GM21515 (cell line): ENCODE results near the gene WDR26.
"Not testable (repeated sequence)": the region's sequence is repeated elsewhere in the genome, so short reads cannot be mapped to it uniquely, and the experiment has no call there.

Experiments
- ATAC-seq: cut with Tn5 transposase; IDR thresholded peaks from one replicate; pipeline ENCODE4 v1.9.1; 2021; ENCODE audit not compliant: unreplicated experiment

Gene WDR26

GRCh38 chr1:224352436-224353085, 82.0 kb downstream of the WDR26 start:
- ATAC-seq = not testable (repeated sequence)

GRCh38 chr1:224349716-224350115, 84.9 kb downstream of the WDR26 start:
- not testable (repeated sequence) for ATAC-seq

GRCh38 chr1:224348137-224348536, 86.5 kb downstream of the WDR26 start:
- ATAC-seq = no peak

DNA sequence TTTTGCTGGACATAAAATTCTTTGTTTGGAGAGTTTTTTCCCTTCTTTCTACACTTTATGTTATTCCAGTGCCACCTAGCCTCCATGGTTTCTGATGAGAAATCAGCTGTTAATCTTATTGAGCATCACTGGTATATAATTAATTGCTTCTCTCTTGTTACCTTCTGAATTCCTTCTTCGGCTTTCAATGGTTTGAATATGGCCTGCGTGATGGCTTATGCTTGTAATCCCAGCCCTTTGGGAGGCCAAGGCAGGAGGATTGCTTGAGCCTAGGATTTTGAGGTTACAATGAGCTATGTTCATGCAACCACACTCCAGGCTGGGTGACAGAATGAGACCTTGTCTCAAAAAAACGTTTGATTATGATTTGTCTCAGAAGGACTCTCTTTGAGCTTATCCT, 90.9 kb downstream of the WDR26 start:
- no peak for ATAC-seq

DNA sequence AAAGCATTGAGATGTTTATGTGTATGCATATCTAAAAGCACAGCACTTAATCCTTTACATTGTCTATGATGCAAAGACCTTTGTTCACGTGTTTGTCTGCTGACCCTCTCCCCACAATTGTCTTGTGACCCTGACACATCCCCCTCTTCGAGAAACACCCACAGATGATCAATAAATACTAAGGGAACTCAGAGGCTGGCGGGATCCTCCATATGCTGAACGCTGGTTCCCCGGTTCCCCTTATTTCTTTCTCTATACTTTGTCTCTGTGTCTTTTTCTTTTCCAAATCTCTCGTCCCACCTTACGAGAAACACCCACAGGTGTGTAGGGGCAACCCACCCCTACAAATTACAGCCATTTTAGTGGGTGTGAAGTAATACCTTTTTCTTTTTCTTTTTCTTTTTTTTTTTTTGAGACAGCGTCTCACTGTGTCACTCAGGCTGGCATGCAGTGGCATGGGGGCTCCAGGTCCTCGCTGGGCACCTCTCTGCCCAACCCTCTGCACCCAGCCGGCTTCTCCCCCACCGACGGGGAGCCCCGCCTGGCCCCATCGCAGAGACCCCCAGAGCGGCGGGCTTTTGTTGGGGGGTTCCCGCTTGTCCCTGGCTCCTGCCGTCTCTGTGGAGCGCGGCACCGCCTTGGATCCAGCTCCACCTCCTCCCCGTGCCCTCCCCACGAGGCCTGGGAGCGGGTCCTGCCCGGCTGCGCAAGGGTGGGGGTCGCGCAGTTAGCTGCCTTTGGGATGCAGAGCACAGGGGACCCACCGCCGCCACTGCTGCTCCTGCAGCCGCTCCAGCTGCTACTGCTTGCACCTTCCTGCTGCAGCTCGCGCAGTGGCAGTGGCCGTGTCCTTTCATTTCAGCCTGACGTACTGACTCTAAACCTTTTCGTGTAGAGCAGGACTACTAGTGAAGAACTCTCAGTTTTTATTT, 93.9 kb downstream of the WDR26 start:
- peak; percentile 80 for ATAC-seq

GRCh38 chr1:224339442-224340033, 95.1 kb downstream of the WDR26 start:
- ATAC-seq = no peak

DNA sequence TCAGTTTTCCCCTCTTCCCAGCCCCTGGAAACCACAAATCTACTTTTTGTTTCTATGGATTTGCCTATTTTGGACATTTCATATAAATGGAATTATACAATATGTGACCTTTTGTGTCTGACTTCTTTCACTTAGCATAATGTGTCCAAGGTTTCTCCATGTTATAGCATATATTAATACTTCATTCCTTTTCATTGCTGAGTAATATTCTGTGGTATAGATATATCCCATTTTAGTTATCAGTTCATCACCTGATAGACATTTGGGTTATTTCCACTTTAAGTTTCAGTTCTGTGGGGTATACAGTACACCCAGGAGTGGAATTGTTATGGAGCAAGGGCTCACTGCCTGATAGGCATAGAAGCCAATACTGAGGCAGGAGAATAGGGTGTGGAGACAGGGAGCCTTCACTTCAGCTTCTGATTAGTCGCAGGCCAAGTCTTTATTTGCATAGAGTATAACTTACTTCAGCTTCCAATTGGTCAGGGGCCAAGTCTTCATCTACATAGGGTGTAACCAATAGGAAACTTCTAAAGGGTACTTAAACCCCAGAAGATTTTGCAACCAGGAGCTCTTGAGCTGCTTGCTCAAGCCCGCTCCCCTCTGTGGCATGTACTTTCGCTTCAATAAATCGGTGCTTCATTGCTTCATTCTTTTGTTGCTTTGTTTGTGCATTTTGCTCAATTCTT, 96.3 kb downstream of the WDR26 start:
- ATAC-seq = no peak
